ENCODE results near the gene UFC1. TPM values are rescaled to one million over a fixed set of nuclear protein-coding genes. Genes with fewer than 3 reads are reported as not detected.

The UFC1 gene
- total RNA-seq, 1 donor from 2014 or later, result 98.2 TPM

DNA sequence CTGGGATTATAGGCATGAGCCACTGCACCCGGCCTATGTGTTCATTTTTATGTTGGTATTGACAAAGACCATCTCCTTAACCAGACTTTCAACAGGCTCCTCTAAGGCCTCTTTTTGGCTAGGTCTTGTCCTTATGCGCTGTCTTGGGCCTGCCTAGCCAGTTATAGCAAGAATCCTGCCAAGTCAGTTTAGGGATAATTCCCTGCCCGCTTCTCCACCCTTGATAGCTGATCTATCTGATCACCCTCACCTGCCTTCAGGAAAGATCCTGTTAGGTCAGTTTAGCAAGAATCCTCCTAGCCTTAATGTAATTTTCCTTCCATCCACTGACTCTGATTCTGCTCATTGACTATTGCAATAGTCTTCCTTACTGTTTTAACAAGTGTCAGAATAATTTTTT lies 25.9 kb downstream of the UFC1 start:
- DNase-seq (ENCODE audit: extremely low spot score, unreplicated experiment), result no peak
- TF ChIP-seq, protein P1, sequence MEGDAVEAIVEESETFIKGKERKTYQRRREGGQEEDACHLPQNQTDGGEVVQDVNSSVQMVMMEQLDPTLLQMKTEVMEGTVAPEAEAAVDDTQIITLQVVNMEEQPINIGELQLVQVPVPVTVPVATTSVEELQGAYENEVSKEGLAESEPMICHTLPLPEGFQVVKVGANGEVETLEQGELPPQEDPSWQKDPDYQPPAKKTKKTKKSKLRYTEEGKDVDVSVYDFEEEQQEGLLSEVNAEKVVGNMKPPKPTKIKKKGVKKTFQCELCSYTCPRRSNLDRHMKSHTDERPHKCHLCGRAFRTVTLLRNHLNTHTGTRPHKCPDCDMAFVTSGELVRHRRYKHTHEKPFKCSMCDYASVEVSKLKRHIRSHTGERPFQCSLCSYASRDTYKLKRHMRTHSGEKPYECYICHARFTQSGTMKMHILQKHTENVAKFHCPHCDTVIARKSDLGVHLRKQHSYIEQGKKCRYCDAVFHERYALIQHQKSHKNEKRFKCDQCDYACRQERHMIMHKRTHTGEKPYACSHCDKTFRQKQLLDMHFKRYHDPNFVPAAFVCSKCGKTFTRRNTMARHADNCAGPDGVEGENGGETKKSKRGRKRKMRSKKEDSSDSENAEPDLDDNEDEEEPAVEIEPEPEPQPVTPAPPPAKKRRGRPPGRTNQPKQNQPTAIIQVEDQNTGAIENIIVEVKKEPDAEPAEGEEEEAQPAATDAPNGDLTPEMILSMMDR (IDR thresholded peaks at IDR 0.05), result no peak
- Mint-ChIP-seq H3K36me3 (ENCODE audit: unreplicated experiment) (peaks cover 1% of the 10 kb centered on the region), H3K4me1 (ENCODE audit: unreplicated experiment) (peaks cover 32% of the 10 kb centered on the region), H3K27me3 (ENCODE audit: unreplicated experiment) (no peaks in the 10 kb centered on the region), H3K9me3 (ENCODE audit: unreplicated experiment) (no peaks in the 10 kb centered on the region), H3K27ac (ENCODE audit: unreplicated experiment) (no peak overlapping the region), H3K4me3 (ENCODE audit: unreplicated experiment) (no peak overlapping the region)

DNA sequence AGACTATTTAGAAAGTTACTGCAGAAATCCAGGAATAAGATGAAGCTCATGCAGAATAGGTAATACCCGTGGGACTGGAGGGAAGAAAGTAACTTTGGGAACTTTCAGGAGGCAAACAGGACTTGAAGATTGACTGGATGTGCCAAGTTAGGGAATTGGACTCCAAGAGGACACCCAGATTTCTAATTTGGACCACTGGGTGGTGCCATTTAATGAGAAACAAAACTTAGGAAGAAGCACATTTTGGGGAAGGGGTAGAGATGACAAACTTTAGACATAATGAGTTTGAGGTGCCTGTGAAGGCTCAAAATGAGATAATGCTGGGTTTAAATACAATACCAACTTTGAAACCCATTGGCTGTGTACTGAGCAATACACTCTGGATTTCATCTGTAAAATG lies 26.9 kb downstream of the UFC1 start:
- Mint-ChIP-seq H3K36me3 (ENCODE audit: unreplicated experiment) (no peaks in the 10 kb centered on the region), H3K4me3 (ENCODE audit: unreplicated experiment) (no peak overlapping the region), H3K4me1 (ENCODE audit: unreplicated experiment) (peaks cover 36% of the 10 kb centered on the region), H3K9me3 (ENCODE audit: unreplicated experiment) (no peaks in the 10 kb centered on the region), H3K27me3 (ENCODE audit: unreplicated experiment) (no peaks in the 10 kb centered on the region), H3K27ac (ENCODE audit: unreplicated experiment) (no peak overlapping the region)
- TF ChIP-seq, protein P1 (IDR thresholded peaks at IDR 0.05), result peak; percentile 38
- DNase-seq (ENCODE audit: extremely low spot score, unreplicated experiment), result no peak

DNA sequence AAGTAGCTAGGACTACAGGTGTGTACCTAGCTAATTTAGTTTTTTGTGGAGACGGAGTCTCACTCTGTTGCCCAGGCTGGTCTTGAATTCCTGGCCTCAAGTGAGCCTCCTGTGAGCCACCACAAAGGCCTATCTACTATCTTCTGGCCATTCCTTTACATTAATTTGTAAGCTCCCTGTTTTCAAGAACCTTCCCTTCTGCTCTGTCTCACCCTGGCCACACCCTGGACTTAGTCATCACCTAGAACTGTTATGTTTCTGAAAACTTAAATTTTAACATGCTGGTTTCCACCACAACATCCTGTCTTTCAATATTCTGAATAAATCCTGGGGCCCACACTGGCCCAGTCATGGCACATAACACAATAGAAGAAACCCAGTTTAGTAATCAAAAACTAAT lies 28.4 kb downstream of the UFC1 start:
- DNase-seq (ENCODE audit: extremely low spot score, unreplicated experiment), result no peak
- no peak overlapping the region for H3K4me3 Mint-ChIP-seq (ENCODE audit: unreplicated experiment)
- H3K27me3 Mint-ChIP-seq (ENCODE audit: unreplicated experiment), result no peaks in the 10 kb centered on the region
- no peaks in the 10 kb centered on the region for H3K36me3 Mint-ChIP-seq (ENCODE audit: unreplicated experiment)
- peaks cover 26% of the 10 kb centered on the region for H3K4me1 Mint-ChIP-seq (ENCODE audit: unreplicated experiment)
- peak overlapping the region; percentile 1 for H3K27ac Mint-ChIP-seq (ENCODE audit: unreplicated experiment)
- no peaks in the 10 kb centered on the region for H3K9me3 Mint-ChIP-seq (ENCODE audit: unreplicated experiment)
- TF ChIP-seq, protein P1 (IDR thresholded peaks at IDR 0.05), result no peak

DNA sequence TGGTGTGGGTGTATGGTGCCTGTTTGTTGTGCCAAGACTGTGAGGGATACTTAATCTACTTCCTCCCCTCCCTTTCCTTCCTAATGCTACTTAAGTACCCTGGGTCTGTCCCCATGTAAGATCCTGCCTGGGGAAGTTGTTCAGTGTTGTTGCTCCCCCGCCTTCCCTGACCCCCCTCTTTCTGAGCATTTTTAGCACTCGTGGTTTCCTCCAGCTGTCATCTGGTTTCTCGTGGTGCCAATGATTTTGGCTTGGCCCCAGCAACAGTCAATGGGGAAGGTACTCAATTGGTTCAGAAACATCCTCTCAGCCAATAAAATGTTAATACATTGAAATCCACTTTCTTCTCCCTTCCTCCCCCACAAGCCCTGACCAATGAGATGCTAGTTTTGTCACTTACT lies 31.5 kb downstream of the UFC1 start:
- Mint-ChIP-seq H3K4me1 (ENCODE audit: unreplicated experiment) (peaks cover 16% of the 10 kb centered on the region), H3K27ac (ENCODE audit: unreplicated experiment) (no peak overlapping the region), H3K27me3 (ENCODE audit: unreplicated experiment) (no peaks in the 10 kb centered on the region), H3K4me3 (ENCODE audit: unreplicated experiment) (no peak overlapping the region), H3K36me3 (ENCODE audit: unreplicated experiment) (no peaks in the 10 kb centered on the region), H3K9me3 (ENCODE audit: unreplicated experiment) (no peaks in the 10 kb centered on the region)
- DNase-seq (ENCODE audit: extremely low spot score, unreplicated experiment), result no peak
- TF ChIP-seq, protein P1 (IDR thresholded peaks at IDR 0.05), result no peak

DNA sequence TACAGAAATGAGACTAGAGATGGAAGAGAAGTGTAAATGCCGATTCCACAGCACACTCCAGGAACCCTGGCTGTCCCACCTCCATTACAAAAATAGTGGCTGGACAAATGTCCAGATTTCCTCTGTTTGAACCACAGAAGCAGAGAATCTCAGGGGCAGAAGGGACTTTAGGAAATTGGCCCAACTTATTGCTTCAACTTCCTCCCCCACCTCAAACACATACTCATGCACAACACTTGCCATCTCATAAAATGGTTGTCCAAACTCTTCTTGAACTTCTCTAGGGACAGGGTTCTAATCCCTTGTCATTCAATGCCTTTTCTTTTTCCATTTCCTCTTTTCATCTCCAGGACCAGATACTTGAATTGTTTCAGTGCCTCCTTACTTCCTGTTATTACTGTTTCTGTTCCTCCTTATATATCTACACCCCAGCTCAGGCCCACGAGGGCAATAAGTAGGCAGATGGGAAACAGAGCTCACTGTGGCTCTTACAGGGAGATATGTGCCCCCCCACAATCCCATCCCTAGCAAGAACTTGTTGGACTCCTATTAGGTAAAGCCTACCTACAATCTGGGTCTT lies 32.0 kb downstream of the UFC1 start:
- H3K27me3 Mint-ChIP-seq (ENCODE audit: unreplicated experiment), result no peaks in the 10 kb centered on the region
- no peaks in the 10 kb centered on the region for H3K36me3 Mint-ChIP-seq (ENCODE audit: unreplicated experiment)
- H3K4me3 Mint-ChIP-seq (ENCODE audit: unreplicated experiment), result no peak overlapping the region
- DNase-seq (ENCODE audit: extremely low spot score, unreplicated experiment), result no peak
- H3K4me1 Mint-ChIP-seq (ENCODE audit: unreplicated experiment), result peaks cover 16% of the 10 kb centered on the region
- TF ChIP-seq, protein P1 (IDR thresholded peaks at IDR 0.05), result no peak
- no peak overlapping the region for H3K27ac Mint-ChIP-seq (ENCODE audit: unreplicated experiment)
- no peaks in the 10 kb centered on the region for H3K9me3 Mint-ChIP-seq (ENCODE audit: unreplicated experiment)

Data from osteocyte (in vitro differentiated cells).